WTC11 (cell line): ENCODE results near the gene ELK3. TPM values are rescaled to one million over a fixed set of nuclear protein-coding genes. Genes with fewer than 3 reads are reported as not detected.

Experiments
- ATAC-seq: fragments of 200-7000 bp; cut with Tn5 transposase; 2 replicates; pipeline ENCODE4 v1.10.0; 2021; ENCODE audit warnings: mild to moderate bottlenecking, moderate library complexity
- CTCF ChIA-PET: fragments of 300-600 bp; sonication (Branson Sonifier 250); formaldehyde crosslinking; loops from one replicate; lab custom pipeline; 2021; ENCODE audit warnings: antibody characterized with exemption; lab: Charles Lee
- POLR2A ChIA-PET: fragments of 350-600 bp; sonication (Branson Sonifier 250); formaldehyde crosslinking; loops from one replicate; lab custom pipeline; 2021; ENCODE audit warnings: antibody characterized with exemption; lab: Charles Lee
- DNase-seq: peaks from one replicate; pipeline ENCODE4 v3.0.0; 2021; ENCODE audit warnings: low spot score
- H3K27ac Mint-ChIP-seq: 2 replicates; pipeline ENCODE4 v1.8.0; 2021; ENCODE audit warnings: mixed read lengths
- H3K27me3 Mint-ChIP-seq: 2 replicates; pipeline ENCODE4 v1.8.0; 2021; ENCODE audit warnings: low read depth, mild to moderate bottlenecking, moderate library complexity, mixed read lengths
- H3K36me3 Mint-ChIP-seq: 2 replicates; pipeline ENCODE4 v1.8.0; 2021; ENCODE audit warnings: mixed read lengths
- H3K4me1 Mint-ChIP-seq: 2 replicates; pipeline ENCODE4 v1.8.0; 2022; ENCODE audit warnings: mixed read lengths
- H3K4me3 Mint-ChIP-seq: 2 replicates; pipeline ENCODE4 v1.8.0; 2021; ENCODE audit warnings: mild to moderate bottlenecking, moderate library complexity, mixed read lengths
- H3K9me3 Mint-ChIP-seq: 2 replicates; pipeline ENCODE4 v1.8.0; 2021; ENCODE audit warnings: mixed read lengths
- CREB1 ChIP-seq: sonication (generic); formaldehyde crosslinking; IDR thresholded peaks from 2 replicates; pipeline ENCODE4 v1.8.0; 2023; ENCODE audit warnings: mild to moderate bottlenecking, missing genetic modification reagents
- CREM ChIP-seq: sonication (generic); formaldehyde crosslinking; IDR thresholded peaks from 2 replicates; pipeline ENCODE4 v1.8.1; 2022; ENCODE audit warnings: mild to moderate bottlenecking, missing genetic modification reagents, moderate library complexity
- E2F1 ChIP-seq: sonication (generic); formaldehyde crosslinking; IDR thresholded peaks from 2 replicates; pipeline ENCODE4 v1.8.0; 2022; ENCODE audit warnings: mild to moderate bottlenecking, missing genetic modification reagents
- EMX1 ChIP-seq: fragments of 250-450 bp; sonication (Bioruptor Pico); IDR thresholded peaks from 2 replicates; pipeline ENCODE4 v1.8.0; 2021; ENCODE audit warnings: mild to moderate bottlenecking
- MYBL2 ChIP-seq: sonication (generic); formaldehyde crosslinking; IDR thresholded peaks from 2 replicates; pipeline ENCODE4 v1.8.1; 2023; ENCODE audit warnings: mild to moderate bottlenecking, moderate library complexity, missing genetic modification reagents
- RELA ChIP-seq: sonication (generic); formaldehyde crosslinking; IDR thresholded peaks from 2 replicates; pipeline ENCODE4 v1.8.1; 2022; ENCODE audit warnings: missing genetic modification reagents, mild to moderate bottlenecking, borderline replicate concordance
- SMAD4 ChIP-seq: sonication (generic); formaldehyde crosslinking; IDR thresholded peaks from 2 replicates; pipeline ENCODE4 v1.8.0; 2022; ENCODE audit warnings: mild to moderate bottlenecking, missing genetic modification reagents
- SOX15 ChIP-seq: fragments of 250-450 bp; sonication (Bioruptor Pico); IDR thresholded peaks from 2 replicates; pipeline ENCODE4 v1.9.0; 2021; ENCODE audit warnings: mild to moderate bottlenecking
- USF2 ChIP-seq: sonication (generic); formaldehyde crosslinking; IDR thresholded peaks from 2 replicates; pipeline ENCODE4 v1.8.1; 2023; ENCODE audit warnings: mild to moderate bottlenecking, missing genetic modification reagents, moderate library complexity
- ZMAT4 ChIP-seq: fragments of 250-450 bp; sonication (Bioruptor Pico); IDR thresholded peaks from 2 replicates; pipeline ENCODE4 v1.9.0; 2021; ENCODE audit warnings: mild to moderate bottlenecking
- ZNF121 ChIP-seq: sonication (generic); formaldehyde crosslinking; IDR thresholded peaks from 2 replicates; pipeline ENCODE4 v1.8.0; 2023; ENCODE audit warnings: missing genetic modification reagents
- ZNF232 ChIP-seq: sonication (generic); formaldehyde crosslinking; IDR thresholded peaks from 2 replicates; pipeline ENCODE4 v1.8.0; 2022; ENCODE audit warnings: mild to moderate bottlenecking, missing genetic modification reagents
- total RNA-seq: library from RNA; stranded (reverse); gene quantifications from 3 replicates; pipeline ENCODE4 v1.2.3, GENCODE V29; 2021
- TF ChIP-seq, protein P1 (sequence below): fragments of 250-450 bp; sonication (Bioruptor Pico); IDR thresholded peaks from 2 replicates; pipeline ENCODE4 v1.9.0; 2021; ENCODE audit warnings: mild to moderate bottlenecking
- TF ChIP-seq, protein P2 (sequence below): fragments of 250-450 bp; sonication (Bioruptor Pico); IDR thresholded peaks from 2 replicates; pipeline ENCODE4 v1.8.0; 2021; ENCODE audit warnings: mild to moderate bottlenecking
- TF ChIP-seq, protein P3 (sequence below): sonication (generic); formaldehyde crosslinking; IDR thresholded peaks from 2 replicates; pipeline ENCODE4 v1.8.1; 2022; ENCODE audit warnings: low read depth, mild to moderate bottlenecking, moderate library complexity, missing genetic modification reagents, borderline replicate concordance
- TF ChIP-seq, protein P4 (sequence below): sonication (generic); formaldehyde crosslinking; IDR thresholded peaks from 2 replicates; pipeline ENCODE4 v1.8.0; 2023; ENCODE audit warnings: missing genetic modification reagents

ELK3 gene
- total RNA-seq, 1 experiment from 2014 or later: 16.5 TPM

GRCh38 chr12:96237465-96238077 lies 43.4 kb downstream of the ELK3 start (continued):
- TF ChIP-seq, protein P1, sequence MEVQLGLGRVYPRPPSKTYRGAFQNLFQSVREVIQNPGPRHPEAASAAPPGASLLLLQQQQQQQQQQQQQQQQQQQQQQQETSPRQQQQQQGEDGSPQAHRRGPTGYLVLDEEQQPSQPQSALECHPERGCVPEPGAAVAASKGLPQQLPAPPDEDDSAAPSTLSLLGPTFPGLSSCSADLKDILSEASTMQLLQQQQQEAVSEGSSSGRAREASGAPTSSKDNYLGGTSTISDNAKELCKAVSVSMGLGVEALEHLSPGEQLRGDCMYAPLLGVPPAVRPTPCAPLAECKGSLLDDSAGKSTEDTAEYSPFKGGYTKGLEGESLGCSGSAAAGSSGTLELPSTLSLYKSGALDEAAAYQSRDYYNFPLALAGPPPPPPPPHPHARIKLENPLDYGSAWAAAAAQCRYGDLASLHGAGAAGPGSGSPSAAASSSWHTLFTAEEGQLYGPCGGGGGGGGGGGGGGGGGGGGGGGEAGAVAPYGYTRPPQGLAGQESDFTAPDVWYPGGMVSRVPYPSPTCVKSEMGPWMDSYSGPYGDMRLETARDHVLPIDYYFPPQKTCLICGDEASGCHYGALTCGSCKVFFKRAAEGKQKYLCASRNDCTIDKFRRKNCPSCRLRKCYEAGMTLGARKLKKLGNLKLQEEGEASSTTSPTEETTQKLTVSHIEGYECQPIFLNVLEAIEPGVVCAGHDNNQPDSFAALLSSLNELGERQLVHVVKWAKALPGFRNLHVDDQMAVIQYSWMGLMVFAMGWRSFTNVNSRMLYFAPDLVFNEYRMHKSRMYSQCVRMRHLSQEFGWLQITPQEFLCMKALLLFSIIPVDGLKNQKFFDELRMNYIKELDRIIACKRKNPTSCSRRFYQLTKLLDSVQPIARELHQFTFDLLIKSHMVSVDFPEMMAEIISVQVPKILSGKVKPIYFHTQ (CRISPR knock-in tag): no peak

GRCh38 chr12:96238336-96239047 lies 44.3 kb downstream of the ELK3 start:
- no peak overlapping the region for H3K27ac Mint-ChIP-seq
- peaks cover 12% of the 10 kb centered on the region for H3K4me1 Mint-ChIP-seq
- POLR2A ChIA-PET: no interaction called here
- no peak for TF ChIP-seq CREB1 (CRISPR knock-in tag)
- TF ChIP-seq, protein P2, sequence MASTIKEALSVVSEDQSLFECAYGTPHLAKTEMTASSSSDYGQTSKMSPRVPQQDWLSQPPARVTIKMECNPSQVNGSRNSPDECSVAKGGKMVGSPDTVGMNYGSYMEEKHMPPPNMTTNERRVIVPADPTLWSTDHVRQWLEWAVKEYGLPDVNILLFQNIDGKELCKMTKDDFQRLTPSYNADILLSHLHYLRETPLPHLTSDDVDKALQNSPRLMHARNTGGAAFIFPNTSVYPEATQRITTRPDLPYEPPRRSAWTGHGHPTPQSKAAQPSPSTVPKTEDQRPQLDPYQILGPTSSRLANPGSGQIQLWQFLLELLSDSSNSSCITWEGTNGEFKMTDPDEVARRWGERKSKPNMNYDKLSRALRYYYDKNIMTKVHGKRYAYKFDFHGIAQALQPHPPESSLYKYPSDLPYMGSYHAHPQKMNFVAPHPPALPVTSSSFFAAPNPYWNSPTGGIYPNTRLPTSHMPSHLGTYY: no peak
- TF ChIP-seq, protein P3, sequence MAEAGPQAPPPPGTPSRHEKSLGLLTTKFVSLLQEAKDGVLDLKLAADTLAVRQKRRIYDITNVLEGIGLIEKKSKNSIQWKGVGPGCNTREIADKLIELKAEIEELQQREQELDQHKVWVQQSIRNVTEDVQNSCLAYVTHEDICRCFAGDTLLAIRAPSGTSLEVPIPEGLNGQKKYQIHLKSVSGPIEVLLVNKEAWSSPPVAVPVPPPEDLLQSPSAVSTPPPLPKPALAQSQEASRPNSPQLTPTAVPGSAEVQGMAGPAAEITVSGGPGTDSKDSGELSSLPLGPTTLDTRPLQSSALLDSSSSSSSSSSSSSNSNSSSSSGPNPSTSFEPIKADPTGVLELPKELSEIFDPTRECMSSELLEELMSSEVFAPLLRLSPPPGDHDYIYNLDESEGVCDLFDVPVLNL (CRISPR knock-in tag): no peak
- no peak for TF ChIP-seq RELA
- TF ChIP-seq, protein P4, sequence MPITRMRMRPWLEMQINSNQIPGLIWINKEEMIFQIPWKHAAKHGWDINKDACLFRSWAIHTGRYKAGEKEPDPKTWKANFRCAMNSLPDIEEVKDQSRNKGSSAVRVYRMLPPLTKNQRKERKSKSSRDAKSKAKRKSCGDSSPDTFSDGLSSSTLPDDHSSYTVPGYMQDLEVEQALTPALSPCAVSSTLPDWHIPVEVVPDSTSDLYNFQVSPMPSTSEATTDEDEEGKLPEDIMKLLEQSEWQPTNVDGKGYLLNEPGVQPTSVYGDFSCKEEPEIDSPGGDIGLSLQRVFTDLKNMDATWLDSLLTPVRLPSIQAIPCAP (CRISPR knock-in tag): no peak
- no peak for TF ChIP-seq ZNF121 (CRISPR knock-in tag)
- TF ChIP-seq SOX15 (CRISPR knock-in tag): no peak
- TF ChIP-seq ZNF232 (CRISPR knock-in tag): no peak
- TF ChIP-seq CREM (CRISPR knock-in tag): no peak
- no peak for TF ChIP-seq MYBL2 (CRISPR knock-in tag)
- no peak for TF ChIP-seq SMAD4
- TF ChIP-seq EMX1: no peak
- no peak for TF ChIP-seq USF2 (CRISPR knock-in tag)
- no peak for TF ChIP-seq ZMAT4
- TF ChIP-seq E2F1 (CRISPR knock-in tag): no peak
- H3K9me3 Mint-ChIP-seq: no peaks in the 10 kb centered on the region
- no peak overlapping the region for H3K4me3 Mint-ChIP-seq
- H3K27me3 Mint-ChIP-seq: no peaks in the 10 kb centered on the region
- H3K36me3 Mint-ChIP-seq: no peaks in the 10 kb centered on the region
- ATAC-seq: no peak
- CTCF ChIA-PET: interaction anchor here (1.4 kb wide), 1 partner anchor 23 kb away, joined by 5 read pairs; no protein-coding TSS in a partner anchor
- DNase-seq: no peak
